Activated T-cell treated with anti-CD3 and anti-CD28 coated beads, Interleukin-2, amount 50 U/mL, for 4 hours (primary cell): ENCODE results near the gene ANG. TPM values are rescaled to one million over a fixed set of nuclear protein-coding genes. Genes with fewer than 3 reads are reported as not detected.

ENCODE experiments used
- ATAC-seq, 2 donors: fragments of 200-7000 bp; cut with Tn5 transposase; one replicate each; pipeline ENCODE4 v1.10.0; 2021
- DNase-seq: peaks from one replicate; pipeline ENCODE4 v3.0.0-alpha.2; 2020
- H3K27me3 Mint-ChIP-seq: one replicate; pipeline ENCODE4 v1.8.0; 2021; ENCODE audit warnings: low read depth, mixed read lengths
- H3K36me3 Mint-ChIP-seq: one replicate; pipeline ENCODE4 v1.8.0; 2022; ENCODE audit warnings: mixed read lengths; ENCODE audit not compliant: insufficient read depth
- H3K4me1 Mint-ChIP-seq: one replicate; pipeline ENCODE4 v1.8.0; 2021; ENCODE audit warnings: low read depth, mixed read lengths
- H3K4me3 Mint-ChIP-seq: one replicate; pipeline ENCODE4 v1.8.0; 2021; ENCODE audit warnings: mild to moderate bottlenecking, moderate library complexity, mixed read lengths
- H3K9me3 Mint-ChIP-seq: one replicate; pipeline ENCODE4 v1.8.0; 2021; ENCODE audit warnings: mixed read lengths
- total RNA-seq, 3 donors: library from RNA; stranded (reverse); gene quantifications; one replicate each; pipeline ENCODE4 v1.2.1, GENCODE V29; 2021

ANG gene
- total RNA-seq, 3 donors from 2014 or later, result 0.19 TPM; not detected in 2

GRCh38 chr14:20683125-20683890, 5.3 kb upstream of the ANG start:
- H3K9me3 Mint-ChIP-seq, result no peaks in the 10 kb centered on the region
- DNase-seq (peak; percentile 73), ATAC-seq (peak; percentile 46 to 54)
- no peaks in the 10 kb centered on the region for H3K27me3 Mint-ChIP-seq
- H3K4me3 Mint-ChIP-seq, result no peak overlapping the region
- H3K4me1 Mint-ChIP-seq, result peaks cover 6% of the 10 kb centered on the region
- no peaks in the 10 kb centered on the region for H3K36me3 Mint-ChIP-seq

- no peak within 1 kb of the TSS for H3K4me3 Mint-ChIP-seq
- no peaks in the 10 kb centered on the region for H3K27me3 Mint-ChIP-seq
- H3K4me1 Mint-ChIP-seq, result peaks cover 6% of the 10 kb centered on the region
- DNase-seq, result peak; percentile 80
- H3K36me3 Mint-ChIP-seq, result no peaks in the 10 kb centered on the region
- ATAC-seq, result peak; percentile 27 to 29
- no peaks in the 10 kb centered on the region for H3K9me3 Mint-ChIP-seq
These were observed 4.5 kb upstream of the ANG start, which contains the start of gene RNASE4 for GRCh38 chr14:20683891-20684661. RNASE4 (plus strand) TSS chr14:20684560; CDS start chr14:20699372, 14,812 bp downstream.

GRCh38 chr14:20684662-20685456, 3.7 kb upstream of the ANG start:
- Mint-ChIP-seq H3K4me1 (peaks cover 6% of the 10 kb centered on the region), H3K36me3 (no peaks in the 10 kb centered on the region), H3K4me3 (no peak overlapping the region), H3K9me3 (no peaks in the 10 kb centered on the region), H3K27me3 (no peaks in the 10 kb centered on the region)
- ATAC-seq (no peak), DNase-seq (no peak)

GRCh38 chr14:20686386-20687143, 2.0 kb upstream of the ANG start:
- ATAC-seq (no peak), DNase-seq (no peak)
- H3K9me3 Mint-ChIP-seq, result no peaks in the 10 kb centered on the region

GRCh38 chr14:20687362-20688166, 1.0 kb upstream of the ANG start:
- H3K27me3 Mint-ChIP-seq, result no peaks in the 10 kb centered on the region
- DNase-seq (no peak), ATAC-seq (no peak)
- peaks cover 10% of the 10 kb centered on the region for H3K4me1 Mint-ChIP-seq
- no peaks in the 10 kb centered on the region for H3K9me3 Mint-ChIP-seq
- no peaks in the 10 kb centered on the region for H3K36me3 Mint-ChIP-seq
- no peak overlapping the region for H3K4me3 Mint-ChIP-seq

More at GRCh38 chr14:20686386-20687143, 2.0 kb upstream of the ANG start:
- Mint-ChIP-seq H3K4me1 (peaks cover 10% of the 10 kb centered on the region), H3K27me3 (no peaks in the 10 kb centered on the region), H3K36me3 (no peaks in the 10 kb centered on the region), H3K4me3 (no peak overlapping the region)

GRCh38 chr14:20690848-20691640, 2.5 kb downstream of the ANG start:
- ATAC-seq (peak; percentile 67 to 77), DNase-seq (peak; percentile 16)
- Mint-ChIP-seq H3K9me3 (no peaks in the 10 kb centered on the region), H3K36me3 (no peaks in the 10 kb centered on the region), H3K4me1 (peaks cover 4% of the 10 kb centered on the region), H3K27me3 (peaks cover 2% of the 10 kb centered on the region), H3K4me3 (no peak overlapping the region)

- ATAC-seq, result no peak
These were observed 3.7 kb downstream of the ANG start for GRCh38 chr14:20692116-20692751.

GRCh38 chr14:20696764-20697163, 8.2 kb downstream of the ANG start:
- no peaks in the 10 kb centered on the region for H3K36me3 Mint-ChIP-seq
- ATAC-seq (no peak), DNase-seq (no peak)
- peaks cover 2% of the 10 kb centered on the region for H3K27me3 Mint-ChIP-seq
- no peak overlapping the region for H3K4me3 Mint-ChIP-seq
- no peaks in the 10 kb centered on the region for H3K9me3 Mint-ChIP-seq
- no peaks in the 10 kb centered on the region for H3K4me1 Mint-ChIP-seq

More at GRCh38 chr14:20692116-20692751, 3.7 kb downstream of the ANG start:
- H3K4me1 Mint-ChIP-seq, result peaks cover 4% of the 10 kb centered on the region
- no peaks in the 10 kb centered on the region for H3K9me3 Mint-ChIP-seq
- no peak overlapping the region for H3K4me3 Mint-ChIP-seq
- H3K36me3 Mint-ChIP-seq, result no peaks in the 10 kb centered on the region
- DNase-seq, result no peak
- peaks cover 2% of the 10 kb centered on the region for H3K27me3 Mint-ChIP-seq

GRCh38 chr14:20697273-20698017, 8.9 kb downstream of the ANG start:
- ATAC-seq (peak; percentile 70 to 87), DNase-seq (peak; percentile 40)
- H3K4me1 Mint-ChIP-seq, result no peaks in the 10 kb centered on the region
- peaks cover 2% of the 10 kb centered on the region for H3K27me3 Mint-ChIP-seq
- H3K36me3 Mint-ChIP-seq, result no peaks in the 10 kb centered on the region
- no peak overlapping the region for H3K4me3 Mint-ChIP-seq
- H3K9me3 Mint-ChIP-seq, result no peaks in the 10 kb centered on the region

GRCh38 chr14:20698018-20698329, 9.4 kb downstream of the ANG start:
- peaks cover 2% of the 10 kb centered on the region for H3K27me3 Mint-ChIP-seq
- DNase-seq (no peak), ATAC-seq (no peak)
- no peaks in the 10 kb centered on the region for H3K36me3 Mint-ChIP-seq
- H3K4me1 Mint-ChIP-seq, result no peaks in the 10 kb centered on the region
- H3K9me3 Mint-ChIP-seq, result no peaks in the 10 kb centered on the region
- H3K4me3 Mint-ChIP-seq, result no peak overlapping the region

GRCh38 chr14:20698934-20699333, 10.4 kb downstream of the ANG start:
- Mint-ChIP-seq H3K9me3 (no peaks in the 10 kb centered on the region), H3K4me1 (no peaks in the 10 kb centered on the region), H3K36me3 (no peaks in the 10 kb centered on the region), H3K27me3 (no peaks in the 10 kb centered on the region), H3K4me3 (no peak overlapping the region)
- no peak for ATAC-seq
- DNase-seq, result no peak

- H3K4me3 Mint-ChIP-seq, result no peak overlapping the region
- no peak for ATAC-seq
- no peaks in the 10 kb centered on the region for H3K4me1 Mint-ChIP-seq
These were observed 11.4 kb downstream of the ANG start for GRCh38 chr14:20699931-20700330.

More at GRCh38 chr14:20699931-20700330, 11.4 kb downstream of the ANG start:
- Mint-ChIP-seq H3K36me3 (no peaks in the 10 kb centered on the region), H3K27me3 (no peaks in the 10 kb centered on the region), H3K9me3 (no peaks in the 10 kb centered on the region)
- DNase-seq, result no peak
